ENCODE results near the gene COCH. TPM values are rescaled to one million over a fixed set of nuclear protein-coding genes. Genes with fewer than 3 reads are reported as not detected.

The COCH gene
- total RNA-seq, 1 experiment from 2014 or later = 9.4 TPM

- CTCF ChIA-PET = no interaction called here
- no peak for TF ChIP-seq PREB (CRISPR knock-in tag; IDR thresholded peaks at IDR 0.05; ENCODE audit: borderline replicate concordance)
- TF ChIP-seq IRF1 (CRISPR knock-in tag; IDR thresholded peaks at IDR 0.05) = no peak
- no peak for TF ChIP-seq MXD4 (CRISPR knock-in tag; IDR thresholded peaks at IDR 0.05; ENCODE audit: borderline replicate concordance)
- no peak for TF ChIP-seq CDX4 (CRISPR knock-in tag; IDR thresholded peaks at IDR 0.05; ENCODE audit: borderline replicate concordance)
- TF ChIP-seq CREM (CRISPR knock-in tag; IDR thresholded peaks at IDR 0.05) = no peak
- no peak for TF ChIP-seq AR (CRISPR knock-in tag; IDR thresholded peaks at IDR 0.05)
- no peak for TF ChIP-seq JUN (CRISPR knock-in tag; IDR thresholded peaks at IDR 0.05)
- no peaks in the 10 kb centered on the region for H3K9me3 Mint-ChIP-seq
- no peak for ATAC-seq
- H3K4me1 Mint-ChIP-seq = no peaks in the 10 kb centered on the region
- H3K36me3 Mint-ChIP-seq = no peaks in the 10 kb centered on the region
- H3K4me3 Mint-ChIP-seq = no peak overlapping the region
- POLR2A ChIA-PET = no interaction called here
- DNase-seq (ENCODE audit: low spot score) = no peak
- peaks cover 4% of the 10 kb centered on the region for H3K27me3 Mint-ChIP-seq (ENCODE audit: low read depth)
- H3K27ac Mint-ChIP-seq = no peak overlapping the region
Measured at GRCh38 chr14:30882431-30882830, 8.1 kb downstream of the COCH start.

GRCh38 chr14:30883508-30884294 is 9.3 kb downstream of the COCH start:
- CTCF ChIA-PET = interaction anchor here (0.6 kb wide), 1 partner anchor 318 kb away, joined by 4 read pairs; no protein-coding TSS in a partner anchor
- no peak for ATAC-seq

More at GRCh38 chr14:30883508-30884294, 9.3 kb downstream of the COCH start:
- no peak for DNase-seq (ENCODE audit: low spot score)
- H3K9me3 Mint-ChIP-seq = no peaks in the 10 kb centered on the region
- POLR2A ChIA-PET = no interaction called here
- no peak overlapping the region for H3K27ac Mint-ChIP-seq
- TF ChIP-seq TP53 (CRISPR knock-in tag; IDR thresholded peaks at IDR 0.05) = no peak
- no peak for TF ChIP-seq ARID4B (CRISPR knock-in tag; IDR thresholded peaks at IDR 0.05; ENCODE audit: borderline replicate concordance)
- TF ChIP-seq RORB (CRISPR knock-in tag; IDR thresholded peaks at IDR 0.05) = no peak
- no peak for TF ChIP-seq FOXJ3 (CRISPR knock-in tag; IDR thresholded peaks at IDR 0.05; ENCODE audit: borderline replicate concordance)
- TF ChIP-seq AFF4 (CRISPR knock-in tag; IDR thresholded peaks at IDR 0.05; ENCODE audit: borderline replicate concordance) = no peak
- TF ChIP-seq AR (CRISPR knock-in tag; IDR thresholded peaks at IDR 0.05) = no peak
- no peak for TF ChIP-seq ETV6 (CRISPR knock-in tag; IDR thresholded peaks at IDR 0.05)
- no peak for TF ChIP-seq ZNF138 (CRISPR knock-in tag; conservative IDR thresholded peaks at IDR 0.05)
- no peaks in the 10 kb centered on the region for H3K36me3 Mint-ChIP-seq
- no peaks in the 10 kb centered on the region for H3K4me1 Mint-ChIP-seq
- H3K27me3 Mint-ChIP-seq (ENCODE audit: low read depth) = no peaks in the 10 kb centered on the region
- H3K4me3 Mint-ChIP-seq = no peak overlapping the region

Data from WTC11 (cell line).